Endothelial cell (in vitro differentiated cells): ENCODE data around the gene RALBP1. TPM values are rescaled to one million over a fixed set of nuclear protein-coding genes. Genes with fewer than 3 reads are reported as not detected.
A peak's percentile ranks its signal among the peaks of the same experiment; 100 is the strongest.

Experiments
- DNase-seq: peaks from one replicate; pipeline ENCODE4 v3.0.0; 2021; ENCODE audit warnings: low spot score
- H3K27ac Mint-ChIP-seq: one replicate; pipeline ENCODE4 v1.8.0; 2021; ENCODE audit warnings: mixed read lengths, inconsistent platforms; ENCODE audit not compliant: unreplicated experiment
- H3K27me3 Mint-ChIP-seq: one replicate; pipeline ENCODE4 v1.8.0; 2021; ENCODE audit warnings: mild to moderate bottlenecking, moderate library complexity, mixed read lengths, inconsistent platforms; ENCODE audit not compliant: unreplicated experiment
- H3K36me3 Mint-ChIP-seq: one replicate; pipeline ENCODE4 v1.8.0; 2021; ENCODE audit warnings: mild to moderate bottlenecking, low read depth, mixed read lengths, inconsistent platforms; ENCODE audit not compliant: unreplicated experiment
- H3K4me1 Mint-ChIP-seq: one replicate; pipeline ENCODE4 v1.8.0; 2021; ENCODE audit warnings: mild to moderate bottlenecking, mixed read lengths, inconsistent platforms; ENCODE audit not compliant: unreplicated experiment
- H3K4me3 Mint-ChIP-seq: one replicate; pipeline ENCODE4 v1.8.0; 2021; ENCODE audit warnings: mild to moderate bottlenecking, mixed read lengths, inconsistent platforms; ENCODE audit not compliant: unreplicated experiment
- H3K9me3 Mint-ChIP-seq: one replicate; pipeline ENCODE4 v1.8.0; 2021; ENCODE audit warnings: mixed read lengths, inconsistent platforms; ENCODE audit not compliant: unreplicated experiment
- total RNA-seq: library from RNA; stranded (reverse); fragmentation: NEBNext Ultra II Directional; extraction: Animal tissue kit (Norgen Biotek cat#: 25700); gene quantifications from one replicate; pipeline ENCODE4 v1.2.1, GENCODE V29; 2021; ENCODE audit not compliant: unreplicated experiment
- TF ChIP-seq, protein P1 (sequence below): fragments of 200-600 bp; sonication (generic); IDR thresholded peaks from one replicate; pipeline ENCODE4 v1.5.0; 2021; ENCODE audit warnings: antibody characterized with exemption; ENCODE audit not compliant: unreplicated experiment

Gene RALBP1
- total RNA-seq, 1 donor from 2014 or later, result 56.8 TPM

GRCh38 chr18:9536354-9537152, 61.2 kb downstream of the RALBP1 start:
- no peak for DNase-seq
- Mint-ChIP-seq H3K27me3 (peaks cover 4% of the 10 kb centered on the region), H3K27ac (no peak overlapping the region), H3K36me3 (peaks cover 23% of the 10 kb centered on the region), H3K9me3 (no peaks in the 10 kb centered on the region), H3K4me3 (peak overlapping the region; percentile 2), H3K4me1 (no peaks in the 10 kb centered on the region)
- TF ChIP-seq, protein P1, sequence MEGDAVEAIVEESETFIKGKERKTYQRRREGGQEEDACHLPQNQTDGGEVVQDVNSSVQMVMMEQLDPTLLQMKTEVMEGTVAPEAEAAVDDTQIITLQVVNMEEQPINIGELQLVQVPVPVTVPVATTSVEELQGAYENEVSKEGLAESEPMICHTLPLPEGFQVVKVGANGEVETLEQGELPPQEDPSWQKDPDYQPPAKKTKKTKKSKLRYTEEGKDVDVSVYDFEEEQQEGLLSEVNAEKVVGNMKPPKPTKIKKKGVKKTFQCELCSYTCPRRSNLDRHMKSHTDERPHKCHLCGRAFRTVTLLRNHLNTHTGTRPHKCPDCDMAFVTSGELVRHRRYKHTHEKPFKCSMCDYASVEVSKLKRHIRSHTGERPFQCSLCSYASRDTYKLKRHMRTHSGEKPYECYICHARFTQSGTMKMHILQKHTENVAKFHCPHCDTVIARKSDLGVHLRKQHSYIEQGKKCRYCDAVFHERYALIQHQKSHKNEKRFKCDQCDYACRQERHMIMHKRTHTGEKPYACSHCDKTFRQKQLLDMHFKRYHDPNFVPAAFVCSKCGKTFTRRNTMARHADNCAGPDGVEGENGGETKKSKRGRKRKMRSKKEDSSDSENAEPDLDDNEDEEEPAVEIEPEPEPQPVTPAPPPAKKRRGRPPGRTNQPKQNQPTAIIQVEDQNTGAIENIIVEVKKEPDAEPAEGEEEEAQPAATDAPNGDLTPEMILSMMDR, result no peak

DNA sequence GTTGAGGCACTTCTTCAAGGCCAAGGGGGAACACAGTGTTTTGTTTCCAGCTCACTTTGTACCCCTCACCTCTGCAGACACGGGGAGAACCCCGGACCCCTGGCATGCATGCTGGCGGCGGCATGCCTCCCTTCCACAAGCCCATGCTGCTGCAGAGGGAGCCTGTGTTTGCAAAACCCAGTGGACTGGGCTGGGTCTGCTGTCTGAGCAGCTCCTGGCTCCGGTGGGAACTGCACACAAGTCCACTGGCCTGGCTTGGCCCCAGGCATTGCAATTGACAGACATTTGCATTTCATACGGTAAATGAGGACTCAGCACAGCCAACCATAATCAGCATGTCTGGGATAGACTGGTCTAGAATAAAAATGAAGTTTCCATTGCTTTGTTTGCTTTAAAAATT, 62.4 kb downstream of the RALBP1 start:
- no peaks in the 10 kb centered on the region for H3K4me1 Mint-ChIP-seq
- no peak for DNase-seq
- H3K4me3 Mint-ChIP-seq, result no peak overlapping the region
- peaks cover 5% of the 10 kb centered on the region for H3K27me3 Mint-ChIP-seq
- H3K9me3 Mint-ChIP-seq, result no peaks in the 10 kb centered on the region
- TF ChIP-seq, protein P1, result no peak
- H3K27ac Mint-ChIP-seq, result no peak overlapping the region
- H3K36me3 Mint-ChIP-seq, result peaks cover 23% of the 10 kb centered on the region

- H3K4me3 Mint-ChIP-seq, result no peak overlapping the region
- TF ChIP-seq, protein P1, result no peak
- H3K27me3 Mint-ChIP-seq, result peaks cover 11% of the 10 kb centered on the region
- H3K4me1 Mint-ChIP-seq, result no peaks in the 10 kb centered on the region
- no peak for DNase-seq
- H3K36me3 Mint-ChIP-seq, result peaks cover 20% of the 10 kb centered on the region
- H3K9me3 Mint-ChIP-seq, result no peaks in the 10 kb centered on the region
- no peak overlapping the region for H3K27ac Mint-ChIP-seq
Observed at GRCh38 chr18:9539283-9539682, 64.0 kb downstream of the RALBP1 start.

DNA sequence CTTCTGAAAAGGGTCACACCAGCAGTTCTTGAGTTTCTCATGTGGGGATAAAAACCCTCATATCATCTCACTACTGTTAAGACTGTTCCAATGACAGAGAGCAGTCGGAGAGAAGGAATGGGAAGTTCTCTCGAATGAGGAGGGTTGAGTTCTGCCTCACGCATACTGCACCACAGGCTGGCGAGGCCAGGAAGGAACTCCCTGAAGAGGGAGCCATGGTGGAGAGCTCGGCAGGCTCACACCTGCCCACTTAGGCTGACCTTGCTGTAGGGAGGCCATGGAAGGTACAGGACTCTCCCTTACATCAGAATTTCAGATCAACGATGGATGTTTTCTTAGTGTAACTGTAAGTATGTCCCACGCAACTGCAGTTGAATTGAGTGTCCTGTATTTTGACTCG, 64.6 kb downstream of the RALBP1 start:
- DNase-seq, result no peak
- H3K4me3 Mint-ChIP-seq, result no peak overlapping the region
- H3K4me1 Mint-ChIP-seq, result no peaks in the 10 kb centered on the region
- peaks cover 14% of the 10 kb centered on the region for H3K27me3 Mint-ChIP-seq
- no peaks in the 10 kb centered on the region for H3K9me3 Mint-ChIP-seq
- no peak overlapping the region for H3K27ac Mint-ChIP-seq
- TF ChIP-seq, protein P1, result no peak
- H3K36me3 Mint-ChIP-seq, result peaks cover 18% of the 10 kb centered on the region

DNA sequence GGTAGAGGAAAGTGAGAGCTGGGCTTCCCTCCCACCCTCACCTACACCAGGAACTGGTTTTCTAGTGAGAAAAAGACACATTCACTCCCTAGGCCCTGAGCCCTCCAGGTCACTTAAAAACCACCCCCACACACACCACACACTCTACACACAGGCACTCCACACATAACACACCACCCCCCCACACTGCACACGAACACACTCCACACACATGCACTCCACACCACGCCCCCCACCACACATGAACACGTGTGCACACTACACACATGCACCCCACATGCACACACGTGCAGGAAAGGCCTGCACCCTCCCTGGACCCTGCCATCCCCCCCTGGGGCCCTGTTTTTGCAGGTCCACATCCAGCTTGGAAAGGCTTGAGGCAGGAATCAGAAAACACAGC, 67.6 kb downstream of the RALBP1 start:
- H3K9me3 Mint-ChIP-seq, result no peaks in the 10 kb centered on the region
- peaks cover 18% of the 10 kb centered on the region for H3K36me3 Mint-ChIP-seq
- TF ChIP-seq, protein P1, result no peak
- H3K4me3 Mint-ChIP-seq, result no peak overlapping the region
- no peaks in the 10 kb centered on the region for H3K4me1 Mint-ChIP-seq
- H3K27ac Mint-ChIP-seq, result no peak overlapping the region
- no peak for DNase-seq
- H3K27me3 Mint-ChIP-seq, result peaks cover 13% of the 10 kb centered on the region
